Measurements from ENCODE around the gene TIE1. TPM values are rescaled to one million over a fixed set of nuclear protein-coding genes. Genes with fewer than 3 reads are reported as not detected.
A peak's percentile ranks its signal among the peaks of the same experiment; 100 is the strongest.

TIE1 gene
- total and polyA plus RNA-seq, 2 of the 13 experiments (the other 11 are each of a cell fraction or from before 2014, with no cell fraction given): 0.58 to 0.84 TPM

- TF ChIP-seq MTA3 (CRISPR knock-in tag; IDR thresholded peaks at IDR 0.05): no peak
- TF ChIP-seq ZSCAN21 (CRISPR knock-in tag; IDR thresholded peaks at IDR 0.05; ENCODE audit: borderline replicate concordance): no peak
- no peak for TF ChIP-seq ZXDC (CRISPR knock-in tag; IDR thresholded peaks at IDR 0.05)
- peak; percentile 61; the same call in 1 of the 2 replicates for TF ChIP-seq SP5 (CRISPR knock-in tag; IDR thresholded peaks at IDR 0.05; ENCODE audit: borderline replicate concordance, low read depth)
- no peak for TF ChIP-seq ZNF788 (CRISPR knock-in tag; IDR thresholded peaks at IDR 0.05; ENCODE audit: borderline replicate concordance)
- no peak for TF ChIP-seq GATAD1 (CRISPR knock-in tag; IDR thresholded peaks at IDR 0.05)
- 0 out of 2 replicates have a peak, but pooled peaks have one; percentile 36 for TF ChIP-seq ZNF674 (CRISPR knock-in tag; IDR thresholded peaks at IDR 0.05; ENCODE audit: low read depth)
- no peak for TF ChIP-seq STAG1 (CRISPR knock-in tag; IDR thresholded peaks at IDR 0.05)
- peak; percentile 74; the same call in 1 of the 2 replicates for TF ChIP-seq TFAP4 (IDR thresholded peaks at IDR 0.05; ENCODE audit: borderline replicate concordance, low read depth)
- no peak for TF ChIP-seq ZKSCAN8 (CRISPR knock-in tag; IDR thresholded peaks at IDR 0.05; ENCODE audit: borderline replicate concordance)
- TF ChIP-seq ZNF451 (CRISPR knock-in tag; IDR thresholded peaks at IDR 0.05): no peak
- no peak for TF ChIP-seq ZNF382 (CRISPR knock-in tag; IDR thresholded peaks at IDR 0.05; ENCODE audit: borderline replicate concordance)
- no peak for TF ChIP-seq KDM4B (CRISPR knock-in tag; IDR thresholded peaks at IDR 0.05)
- TF ChIP-seq MED1 (CRISPR knock-in tag; IDR thresholded peaks at IDR 0.05): peak; percentile 38; the same call in 1 of the 2 replicates
- TF ChIP-seq HNRNPH1 (optimal IDR thresholded peaks at IDR 0.05; ENCODE audit: low read depth, low read length): no peak
- TF ChIP-seq ZSCAN5A (CRISPR knock-in tag; IDR thresholded peaks at IDR 0.05; ENCODE audit: borderline replicate concordance): no peak
- no peak for TF ChIP-seq ZNF468 (CRISPR knock-in tag; IDR thresholded peaks at IDR 0.05)
- TF ChIP-seq MAFF (IDR thresholded peaks at IDR 0.05; ENCODE audit: low read depth, low read length): no peak
- TF ChIP-seq KLF9 (CRISPR knock-in tag; IDR thresholded peaks at IDR 0.05; ENCODE audit: low read depth): no peak
- TF ChIP-seq FOXO4 (CRISPR knock-in tag; conservative IDR thresholded peaks at IDR 0.05): no peak
- TF ChIP-seq ZNF34 (CRISPR knock-in tag; IDR thresholded peaks at IDR 0.05; ENCODE audit: borderline replicate concordance): no peak
- TF ChIP-seq TEAD2 (CRISPR knock-in tag; IDR thresholded peaks at IDR 0.05): no peak
- TF ChIP-seq ETV5 (CRISPR knock-in tag; IDR thresholded peaks at IDR 0.05; ENCODE audit: borderline replicate concordance): peak; percentile 64; the same call in 1 of the 2 replicates
- TF ChIP-seq CREM (IDR thresholded peaks at IDR 0.05): no peak
- TF ChIP-seq CREM (CRISPR knock-in tag; IDR thresholded peaks at IDR 0.05): no peak
These were observed 15.4 kb upstream of the TIE1 start, which contains the start of gene C1orf210 (continued) for GRCh38 chr1:43285269-43285990.

All from HepG2 (cell line).